ENCODE data around the gene KRTAP9-3.

DNA sequence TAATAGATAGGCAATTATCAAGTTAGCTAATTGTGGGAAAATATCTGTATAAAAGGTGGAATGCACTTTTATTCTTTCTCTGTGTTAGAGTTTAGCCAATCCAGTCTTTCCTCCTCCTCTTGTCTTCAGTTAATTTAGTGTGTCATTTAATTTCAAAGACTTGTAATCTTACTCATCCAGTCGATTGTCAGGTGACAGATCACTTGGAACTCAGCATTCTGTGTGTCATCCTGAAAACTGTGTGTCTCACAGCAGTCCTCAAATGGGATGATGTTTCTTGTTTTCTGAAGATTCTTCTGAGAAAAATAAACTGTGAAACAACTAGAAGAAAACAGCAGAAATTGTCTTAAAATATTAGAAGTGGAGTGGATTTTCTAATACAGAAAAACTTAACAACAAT, 47.2 kb upstream of the KRTAP9-3 start:
- TF ChIP-seq, protein P1, sequence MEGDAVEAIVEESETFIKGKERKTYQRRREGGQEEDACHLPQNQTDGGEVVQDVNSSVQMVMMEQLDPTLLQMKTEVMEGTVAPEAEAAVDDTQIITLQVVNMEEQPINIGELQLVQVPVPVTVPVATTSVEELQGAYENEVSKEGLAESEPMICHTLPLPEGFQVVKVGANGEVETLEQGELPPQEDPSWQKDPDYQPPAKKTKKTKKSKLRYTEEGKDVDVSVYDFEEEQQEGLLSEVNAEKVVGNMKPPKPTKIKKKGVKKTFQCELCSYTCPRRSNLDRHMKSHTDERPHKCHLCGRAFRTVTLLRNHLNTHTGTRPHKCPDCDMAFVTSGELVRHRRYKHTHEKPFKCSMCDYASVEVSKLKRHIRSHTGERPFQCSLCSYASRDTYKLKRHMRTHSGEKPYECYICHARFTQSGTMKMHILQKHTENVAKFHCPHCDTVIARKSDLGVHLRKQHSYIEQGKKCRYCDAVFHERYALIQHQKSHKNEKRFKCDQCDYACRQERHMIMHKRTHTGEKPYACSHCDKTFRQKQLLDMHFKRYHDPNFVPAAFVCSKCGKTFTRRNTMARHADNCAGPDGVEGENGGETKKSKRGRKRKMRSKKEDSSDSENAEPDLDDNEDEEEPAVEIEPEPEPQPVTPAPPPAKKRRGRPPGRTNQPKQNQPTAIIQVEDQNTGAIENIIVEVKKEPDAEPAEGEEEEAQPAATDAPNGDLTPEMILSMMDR (IDR thresholded peaks at IDR 0.05 in 8 of 11, conservative IDR thresholded peaks at IDR 0.05 in 3 of 11), result no peak
- no peak for TF ChIP-seq POLR2A (IDR thresholded peaks at IDR 0.05)
- TF ChIP-seq POLR2AphosphoS5 (IDR thresholded peaks at IDR 0.05), result no peak

Measured in spleen (tissue), 7 donors.